WTC11 (cell line): ENCODE data around the gene KCNQ4. TPM values are rescaled to one million over a fixed set of nuclear protein-coding genes. Genes with fewer than 3 reads are reported as not detected.

ENCODE experiments used
- ATAC-seq: fragments of 200-7000 bp; cut with Tn5 transposase; 2 replicates; pipeline ENCODE4 v1.10.0; 2021; ENCODE audit warnings: mild to moderate bottlenecking, moderate library complexity
- CTCF ChIA-PET: fragments of 300-600 bp; sonication (Branson Sonifier 250); formaldehyde crosslinking; loops from one replicate; lab custom pipeline; 2021; ENCODE audit warnings: antibody characterized with exemption; lab: Charles Lee
- POLR2A ChIA-PET: fragments of 350-600 bp; sonication (Branson Sonifier 250); formaldehyde crosslinking; loops from one replicate; lab custom pipeline; 2021; ENCODE audit warnings: antibody characterized with exemption; lab: Charles Lee
- DNase-seq: peaks from one replicate; pipeline ENCODE4 v3.0.0; 2021; ENCODE audit warnings: low spot score
- H3K27ac Mint-ChIP-seq: 2 replicates; pipeline ENCODE4 v1.8.0; 2021; ENCODE audit warnings: mixed read lengths
- H3K27me3 Mint-ChIP-seq: 2 replicates; pipeline ENCODE4 v1.8.0; 2021; ENCODE audit warnings: low read depth, mild to moderate bottlenecking, moderate library complexity, mixed read lengths
- H3K36me3 Mint-ChIP-seq: 2 replicates; pipeline ENCODE4 v1.8.0; 2021; ENCODE audit warnings: mixed read lengths
- H3K4me1 Mint-ChIP-seq: 2 replicates; pipeline ENCODE4 v1.8.0; 2022; ENCODE audit warnings: mixed read lengths
- H3K4me3 Mint-ChIP-seq: 2 replicates; pipeline ENCODE4 v1.8.0; 2021; ENCODE audit warnings: mild to moderate bottlenecking, moderate library complexity, mixed read lengths
- H3K9me3 Mint-ChIP-seq: 2 replicates; pipeline ENCODE4 v1.8.0; 2021; ENCODE audit warnings: mixed read lengths
- ATF1 ChIP-seq: sonication (generic); formaldehyde crosslinking; IDR thresholded peaks from 2 replicates; pipeline ENCODE4 v1.8.1; 2023; ENCODE audit warnings: mild to moderate bottlenecking, moderate library complexity, missing genetic modification reagents
- CREB1 ChIP-seq: sonication (generic); formaldehyde crosslinking; IDR thresholded peaks from 2 replicates; pipeline ENCODE4 v1.8.0; 2023; ENCODE audit warnings: mild to moderate bottlenecking, missing genetic modification reagents
- FOXJ3 ChIP-seq: sonication (generic); formaldehyde crosslinking; IDR thresholded peaks from 2 replicates; pipeline ENCODE4 v1.9.0; 2021; ENCODE audit warnings: missing genetic modification reagents, mild to moderate bottlenecking, borderline replicate concordance
- FOXK1 ChIP-seq: sonication (generic); formaldehyde crosslinking; IDR thresholded peaks from 2 replicates; pipeline ENCODE4 v1.8.0; 2022; ENCODE audit warnings: mild to moderate bottlenecking, moderate library complexity, missing genetic modification reagents
- GRHL2 ChIP-seq: fragments of 250-450 bp; sonication (Bioruptor Pico); IDR thresholded peaks from 2 replicates; pipeline ENCODE4 v1.8.0; 2022; ENCODE audit warnings: mild to moderate bottlenecking, moderate library complexity; ENCODE audit not compliant: insufficient replicate concordance, severe bottlenecking
- KAT7 ChIP-seq: sonication (generic); formaldehyde crosslinking; IDR thresholded peaks from 2 replicates; pipeline ENCODE4 v1.8.1; 2023; ENCODE audit warnings: missing genetic modification reagents, mild to moderate bottlenecking, borderline replicate concordance
- MXD4 ChIP-seq: fragments of 250-450 bp; sonication (Bioruptor Pico); IDR thresholded peaks from 2 replicates; pipeline ENCODE4 v1.8.0; 2021; ENCODE audit warnings: mild to moderate bottlenecking, moderate library complexity, borderline replicate concordance
- NFE2L1 ChIP-seq: sonication (generic); formaldehyde crosslinking; IDR thresholded peaks from 2 replicates; pipeline ENCODE4 v1.8.1; 2023; ENCODE audit warnings: missing genetic modification reagents
- RORB ChIP-seq: fragments of 250-450 bp; sonication (Bioruptor Pico); IDR thresholded peaks from 2 replicates; pipeline ENCODE4 v1.9.0; 2021; ENCODE audit warnings: mild to moderate bottlenecking
- SMAD4 ChIP-seq: sonication (generic); formaldehyde crosslinking; IDR thresholded peaks from 2 replicates; pipeline ENCODE4 v1.8.0; 2022; ENCODE audit warnings: mild to moderate bottlenecking, missing genetic modification reagents
- SOX15 ChIP-seq: fragments of 250-450 bp; sonication (Bioruptor Pico); IDR thresholded peaks from 2 replicates; pipeline ENCODE4 v1.9.0; 2021; ENCODE audit warnings: mild to moderate bottlenecking
- SP1 ChIP-seq: sonication (generic); formaldehyde crosslinking; conservative IDR thresholded peaks from 2 replicates; pipeline ENCODE4 v1.8.1; 2022; ENCODE audit warnings: missing genetic modification reagents
- TP53 ChIP-seq: sonication (generic); formaldehyde crosslinking; IDR thresholded peaks from 2 replicates; pipeline ENCODE4 v1.8.1; 2023; ENCODE audit warnings: mild to moderate bottlenecking, missing genetic modification reagents
- total RNA-seq: library from RNA; stranded (reverse); gene quantifications from 3 replicates; pipeline ENCODE4 v1.2.3, GENCODE V29; 2021
- TF ChIP-seq, protein P1 (sequence below): sonication (generic); formaldehyde crosslinking; IDR thresholded peaks from 2 replicates; pipeline ENCODE4 v1.8.0; 2023; ENCODE audit warnings: mild to moderate bottlenecking, missing genetic modification reagents
- TF ChIP-seq, protein P2 (sequence below): sonication (generic); formaldehyde crosslinking; IDR thresholded peaks from 2 replicates; pipeline ENCODE4 v1.8.1; 2023; ENCODE audit warnings: mild to moderate bottlenecking, missing genetic modification reagents, moderate library complexity
- TF ChIP-seq, protein P3 (sequence below): sonication (generic); formaldehyde crosslinking; conservative IDR thresholded peaks from 2 replicates; pipeline ENCODE4 v1.8.1; 2023; ENCODE audit warnings: mild to moderate bottlenecking, low read depth, missing genetic modification reagents, moderate library complexity
- TF ChIP-seq, protein P4 (sequence below): sonication (generic); formaldehyde crosslinking; IDR thresholded peaks from 2 replicates; pipeline ENCODE4 v1.8.0; 2023; ENCODE audit warnings: missing genetic modification reagents, mild to moderate bottlenecking, borderline replicate concordance
- TF ChIP-seq, protein P5 (sequence below): fragments of 250-450 bp; sonication (Bioruptor Pico); IDR thresholded peaks from 2 replicates; pipeline ENCODE4 v2.1.2; 2022; ENCODE audit warnings: mild to moderate bottlenecking, moderate library complexity

KCNQ4 gene
- total RNA-seq, 1 experiment from 2014 or later, result 4.0 TPM

DNA sequence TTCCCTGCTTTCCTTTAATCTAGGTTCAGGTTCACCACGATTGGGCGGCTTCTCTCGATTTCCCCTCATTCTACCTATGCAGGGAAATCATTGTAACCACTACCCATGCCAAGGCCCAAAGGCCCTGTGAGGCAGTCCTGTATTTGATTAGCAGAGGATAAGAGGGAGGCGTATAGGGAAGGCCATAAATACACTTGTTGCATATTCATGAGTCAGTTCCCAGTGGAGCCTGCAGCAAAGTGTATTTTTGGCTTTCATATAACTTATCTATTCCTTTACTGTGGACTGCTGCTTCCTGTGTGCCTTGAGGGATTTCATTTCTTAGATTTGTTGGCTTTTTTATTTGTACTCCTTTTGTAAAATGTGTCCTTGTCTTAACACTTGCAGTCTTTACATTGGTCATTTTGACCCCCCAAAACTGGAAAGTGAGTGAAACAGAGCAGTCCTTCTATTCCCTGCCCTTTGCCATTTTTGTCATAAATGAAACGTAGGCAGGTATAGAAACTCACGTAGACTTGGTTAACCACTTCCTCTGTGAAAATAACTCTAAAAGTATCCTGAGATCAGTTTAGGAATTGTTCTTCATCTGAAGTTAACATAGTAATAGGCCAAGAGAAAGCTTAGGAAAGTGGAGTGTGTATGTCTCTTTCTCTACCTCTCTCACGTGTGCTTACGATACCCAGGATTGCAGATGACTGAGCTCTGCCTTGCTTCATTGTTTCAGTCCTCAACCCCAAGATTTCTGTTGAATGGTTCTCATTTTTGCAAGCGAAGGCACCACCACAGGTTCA lies 19.6 kb upstream of the KCNQ4 start (continued):
- TF ChIP-seq, protein P1, sequence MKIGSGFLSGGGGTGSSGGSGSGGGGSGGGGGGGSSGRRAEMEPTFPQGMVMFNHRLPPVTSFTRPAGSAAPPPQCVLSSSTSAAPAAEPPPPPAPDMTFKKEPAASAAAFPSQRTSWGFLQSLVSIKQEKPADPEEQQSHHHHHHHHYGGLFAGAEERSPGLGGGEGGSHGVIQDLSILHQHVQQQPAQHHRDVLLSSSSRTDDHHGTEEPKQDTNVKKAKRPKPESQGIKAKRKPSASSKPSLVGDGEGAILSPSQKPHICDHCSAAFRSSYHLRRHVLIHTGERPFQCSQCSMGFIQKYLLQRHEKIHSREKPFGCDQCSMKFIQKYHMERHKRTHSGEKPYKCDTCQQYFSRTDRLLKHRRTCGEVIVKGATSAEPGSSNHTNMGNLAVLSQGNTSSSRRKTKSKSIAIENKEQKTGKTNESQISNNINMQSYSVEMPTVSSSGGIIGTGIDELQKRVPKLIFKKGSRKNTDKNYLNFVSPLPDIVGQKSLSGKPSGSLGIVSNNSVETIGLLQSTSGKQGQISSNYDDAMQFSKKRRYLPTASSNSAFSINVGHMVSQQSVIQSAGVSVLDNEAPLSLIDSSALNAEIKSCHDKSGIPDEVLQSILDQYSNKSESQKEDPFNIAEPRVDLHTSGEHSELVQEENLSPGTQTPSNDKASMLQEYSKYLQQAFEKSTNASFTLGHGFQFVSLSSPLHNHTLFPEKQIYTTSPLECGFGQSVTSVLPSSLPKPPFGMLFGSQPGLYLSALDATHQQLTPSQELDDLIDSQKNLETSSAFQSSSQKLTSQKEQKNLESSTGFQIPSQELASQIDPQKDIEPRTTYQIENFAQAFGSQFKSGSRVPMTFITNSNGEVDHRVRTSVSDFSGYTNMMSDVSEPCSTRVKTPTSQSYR, result no peak
- TF ChIP-seq, protein P2, sequence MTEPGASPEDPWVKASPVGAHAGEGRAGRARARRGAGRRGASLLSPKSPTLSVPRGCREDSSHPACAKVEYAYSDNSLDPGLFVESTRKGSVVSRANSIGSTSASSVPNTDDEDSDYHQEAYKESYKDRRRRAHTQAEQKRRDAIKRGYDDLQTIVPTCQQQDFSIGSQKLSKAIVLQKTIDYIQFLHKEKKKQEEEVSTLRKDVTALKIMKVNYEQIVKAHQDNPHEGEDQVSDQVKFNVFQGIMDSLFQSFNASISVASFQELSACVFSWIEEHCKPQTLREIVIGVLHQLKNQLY (CRISPR knock-in tag), result no peak
- TF ChIP-seq ATF1 (CRISPR knock-in tag), result no peak

DNA sequence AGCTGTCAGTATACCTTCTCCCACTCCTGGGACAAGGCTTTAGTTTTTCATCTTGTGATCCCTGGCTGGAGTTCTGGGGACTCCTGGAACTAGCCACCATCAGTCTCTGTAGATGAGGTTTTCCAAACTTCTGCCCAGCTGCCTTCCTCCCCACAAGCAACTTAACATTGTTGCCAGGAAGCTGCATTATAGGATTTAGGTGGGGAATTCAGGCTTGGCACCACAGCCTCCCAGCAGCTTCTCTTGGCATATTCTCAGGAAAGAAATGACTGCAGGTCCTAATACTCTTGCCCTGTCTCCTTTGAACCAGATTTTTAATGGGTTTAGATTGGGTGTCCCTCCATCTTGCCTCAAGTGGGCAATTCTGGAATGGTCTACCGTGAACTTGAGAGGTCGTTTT lies 18.6 kb upstream of the KCNQ4 start:
- TF ChIP-seq, protein P3, sequence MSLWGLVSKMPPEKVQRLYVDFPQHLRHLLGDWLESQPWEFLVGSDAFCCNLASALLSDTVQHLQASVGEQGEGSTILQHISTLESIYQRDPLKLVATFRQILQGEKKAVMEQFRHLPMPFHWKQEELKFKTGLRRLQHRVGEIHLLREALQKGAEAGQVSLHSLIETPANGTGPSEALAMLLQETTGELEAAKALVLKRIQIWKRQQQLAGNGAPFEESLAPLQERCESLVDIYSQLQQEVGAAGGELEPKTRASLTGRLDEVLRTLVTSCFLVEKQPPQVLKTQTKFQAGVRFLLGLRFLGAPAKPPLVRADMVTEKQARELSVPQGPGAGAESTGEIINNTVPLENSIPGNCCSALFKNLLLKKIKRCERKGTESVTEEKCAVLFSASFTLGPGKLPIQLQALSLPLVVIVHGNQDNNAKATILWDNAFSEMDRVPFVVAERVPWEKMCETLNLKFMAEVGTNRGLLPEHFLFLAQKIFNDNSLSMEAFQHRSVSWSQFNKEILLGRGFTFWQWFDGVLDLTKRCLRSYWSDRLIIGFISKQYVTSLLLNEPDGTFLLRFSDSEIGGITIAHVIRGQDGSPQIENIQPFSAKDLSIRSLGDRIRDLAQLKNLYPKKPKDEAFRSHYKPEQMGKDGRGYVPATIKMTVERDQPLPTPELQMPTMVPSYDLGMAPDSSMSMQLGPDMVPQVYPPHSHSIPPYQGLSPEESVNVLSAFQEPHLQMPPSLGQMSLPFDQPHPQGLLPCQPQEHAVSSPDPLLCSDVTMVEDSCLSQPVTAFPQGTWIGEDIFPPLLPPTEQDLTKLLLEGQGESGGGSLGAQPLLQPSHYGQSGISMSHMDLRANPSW, result no peak
- TF ChIP-seq, protein P1, result no peak
- TF ChIP-seq RORB, result no peak
- no peak for TF ChIP-seq SOX15 (CRISPR knock-in tag)
- TF ChIP-seq NFE2L1 (CRISPR knock-in tag), result no peak
- TF ChIP-seq SMAD4 (CRISPR knock-in tag), result no peak
- no peak for TF ChIP-seq CREB1 (CRISPR knock-in tag)
- TF ChIP-seq FOXJ3 (CRISPR knock-in tag), result no peak
- no peak for TF ChIP-seq TP53
- no peak for TF ChIP-seq FOXK1
- no peak for TF ChIP-seq SP1
- TF ChIP-seq, all 79 proteins: peak for 0
- no peaks in the 10 kb centered on the region for H3K27me3 Mint-ChIP-seq
- no peak overlapping the region for H3K27ac Mint-ChIP-seq
- H3K9me3 Mint-ChIP-seq, result no peaks in the 10 kb centered on the region
- no peak for DNase-seq
- H3K4me3 Mint-ChIP-seq, result no peak overlapping the region
- no peak for ATAC-seq
- ChIA-PET POLR2A (no interaction called here), CTCF (interaction anchor here (0.5 to 2.2 kb wide), 4 partner anchors 8 to 184 kb away, joined by 3 to 9 read pairs (median 5); no protein-coding TSS in a partner anchor)
- H3K36me3 Mint-ChIP-seq, result peaks cover 75% of the 10 kb centered on the region
- peaks cover 4% of the 10 kb centered on the region; the same call in 1 of the 2 replicates for H3K4me1 Mint-ChIP-seq

DNA sequence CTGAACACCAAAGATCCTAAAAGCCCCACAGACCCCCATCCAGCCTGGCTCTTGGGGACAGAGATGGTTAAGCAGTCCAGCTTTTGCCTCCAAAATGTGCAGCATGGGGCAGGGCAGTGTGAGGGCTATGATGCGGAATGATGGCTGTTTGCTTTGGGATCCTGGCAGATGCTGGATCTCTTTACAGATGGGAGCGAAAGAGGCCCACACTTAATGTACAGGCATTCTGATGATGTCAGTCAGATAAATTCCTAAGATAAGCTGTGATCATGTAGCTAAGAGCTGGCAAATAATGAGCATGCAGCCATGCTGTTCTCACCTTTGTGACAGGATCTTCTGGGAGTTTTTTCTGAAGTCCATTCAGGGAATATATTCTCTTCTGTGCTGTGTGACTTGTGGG lies 17.6 kb upstream of the KCNQ4 start:
- DNase-seq, result no peak
- Mint-ChIP-seq H3K9me3 (no peaks in the 10 kb centered on the region), H3K36me3 (peaks cover 73% of the 10 kb centered on the region), H3K27me3 (no peaks in the 10 kb centered on the region), H3K27ac (no peak overlapping the region), H3K4me1 (peaks cover 11% of the 10 kb centered on the region), H3K4me3 (no peak overlapping the region)
- no peak for ATAC-seq
- CTCF ChIA-PET, result interaction anchor here (2.2 kb wide), 1 partner anchor 8 kb away, joined by 9 read pairs; no protein-coding TSS in a partner anchor
- POLR2A ChIA-PET, result interaction anchor here (1.1 kb wide), 1 partner anchor 62 kb away, joined by 3 read pairs; no protein-coding TSS in a partner anchor
- TF ChIP-seq GRHL2 (CRISPR knock-in tag) (no peak), KAT7 (no peak), MXD4 (CRISPR knock-in tag) (no peak)
- TF ChIP-seq, protein P4, sequence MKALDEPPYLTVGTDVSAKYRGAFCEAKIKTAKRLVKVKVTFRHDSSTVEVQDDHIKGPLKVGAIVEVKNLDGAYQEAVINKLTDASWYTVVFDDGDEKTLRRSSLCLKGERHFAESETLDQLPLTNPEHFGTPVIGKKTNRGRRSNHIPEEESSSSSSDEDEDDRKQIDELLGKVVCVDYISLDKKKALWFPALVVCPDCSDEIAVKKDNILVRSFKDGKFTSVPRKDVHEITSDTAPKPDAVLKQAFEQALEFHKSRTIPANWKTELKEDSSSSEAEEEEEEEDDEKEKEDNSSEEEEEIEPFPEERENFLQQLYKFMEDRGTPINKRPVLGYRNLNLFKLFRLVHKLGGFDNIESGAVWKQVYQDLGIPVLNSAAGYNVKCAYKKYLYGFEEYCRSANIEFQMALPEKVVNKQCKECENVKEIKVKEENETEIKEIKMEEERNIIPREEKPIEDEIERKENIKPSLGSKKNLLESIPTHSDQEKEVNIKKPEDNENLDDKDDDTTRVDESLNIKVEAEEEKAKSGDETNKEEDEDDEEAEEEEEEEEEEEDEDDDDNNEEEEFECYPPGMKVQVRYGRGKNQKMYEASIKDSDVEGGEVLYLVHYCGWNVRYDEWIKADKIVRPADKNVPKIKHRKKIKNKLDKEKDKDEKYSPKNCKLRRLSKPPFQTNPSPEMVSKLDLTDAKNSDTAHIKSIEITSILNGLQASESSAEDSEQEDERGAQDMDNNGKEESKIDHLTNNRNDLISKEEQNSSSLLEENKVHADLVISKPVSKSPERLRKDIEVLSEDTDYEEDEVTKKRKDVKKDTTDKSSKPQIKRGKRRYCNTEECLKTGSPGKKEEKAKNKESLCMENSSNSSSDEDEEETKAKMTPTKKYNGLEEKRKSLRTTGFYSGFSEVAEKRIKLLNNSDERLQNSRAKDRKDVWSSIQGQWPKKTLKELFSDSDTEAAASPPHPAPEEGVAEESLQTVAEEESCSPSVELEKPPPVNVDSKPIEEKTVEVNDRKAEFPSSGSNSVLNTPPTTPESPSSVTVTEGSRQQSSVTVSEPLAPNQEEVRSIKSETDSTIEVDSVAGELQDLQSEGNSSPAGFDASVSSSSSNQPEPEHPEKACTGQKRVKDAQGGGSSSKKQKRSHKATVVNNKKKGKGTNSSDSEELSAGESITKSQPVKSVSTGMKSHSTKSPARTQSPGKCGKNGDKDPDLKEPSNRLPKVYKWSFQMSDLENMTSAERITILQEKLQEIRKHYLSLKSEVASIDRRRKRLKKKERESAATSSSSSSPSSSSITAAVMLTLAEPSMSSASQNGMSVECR (CRISPR knock-in tag), result no peak
- TF ChIP-seq, protein P5, sequence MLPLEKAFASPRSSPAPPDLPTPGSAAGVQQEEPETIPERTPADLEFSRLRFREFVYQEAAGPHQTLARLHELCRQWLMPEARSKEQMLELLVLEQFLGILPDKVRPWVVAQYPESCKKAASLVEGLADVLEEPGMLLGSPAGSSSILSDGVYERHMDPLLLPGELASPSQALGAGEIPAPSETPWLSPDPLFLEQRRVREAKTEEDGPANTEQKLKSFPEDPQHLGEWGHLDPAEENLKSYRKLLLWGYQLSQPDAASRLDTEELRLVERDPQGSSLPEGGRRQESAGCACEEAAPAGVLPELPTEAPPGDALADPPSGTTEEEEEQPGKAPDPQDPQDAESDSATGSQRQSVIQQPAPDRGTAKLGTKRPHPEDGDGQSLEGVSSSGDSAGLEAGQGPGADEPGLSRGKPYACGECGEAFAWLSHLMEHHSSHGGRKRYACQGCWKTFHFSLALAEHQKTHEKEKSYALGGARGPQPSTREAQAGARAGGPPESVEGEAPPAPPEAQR (CRISPR knock-in tag), result no peak
